Stimulated activated CD8-positive, alpha-beta memory T cell treated with anti-CD3 and anti-CD28 coated beads, Interleukin-12 subunit alpha, Interleukin-12 subunit beta, amount 100 ng/mL, for 4 hours (primary cell): ENCODE measurements around the gene USP10.

Experiments used
- DNase-seq: peaks from one replicate; pipeline ENCODE4 v3.0.0-alpha.2; 2020; ENCODE audit warnings: low read depth

USP10 gene

GRCh38 chr16:84806890-84807258, 107.1 kb downstream of the USP10 start:
- no peak for DNase-seq

GRCh38 chr16:84807776-84808175, 108.0 kb downstream of the USP10 start:
- DNase-seq: no peak

GRCh38 chr16:84808826-84809225, 109.0 kb downstream of the USP10 start:
- DNase-seq: no peak

DNA sequence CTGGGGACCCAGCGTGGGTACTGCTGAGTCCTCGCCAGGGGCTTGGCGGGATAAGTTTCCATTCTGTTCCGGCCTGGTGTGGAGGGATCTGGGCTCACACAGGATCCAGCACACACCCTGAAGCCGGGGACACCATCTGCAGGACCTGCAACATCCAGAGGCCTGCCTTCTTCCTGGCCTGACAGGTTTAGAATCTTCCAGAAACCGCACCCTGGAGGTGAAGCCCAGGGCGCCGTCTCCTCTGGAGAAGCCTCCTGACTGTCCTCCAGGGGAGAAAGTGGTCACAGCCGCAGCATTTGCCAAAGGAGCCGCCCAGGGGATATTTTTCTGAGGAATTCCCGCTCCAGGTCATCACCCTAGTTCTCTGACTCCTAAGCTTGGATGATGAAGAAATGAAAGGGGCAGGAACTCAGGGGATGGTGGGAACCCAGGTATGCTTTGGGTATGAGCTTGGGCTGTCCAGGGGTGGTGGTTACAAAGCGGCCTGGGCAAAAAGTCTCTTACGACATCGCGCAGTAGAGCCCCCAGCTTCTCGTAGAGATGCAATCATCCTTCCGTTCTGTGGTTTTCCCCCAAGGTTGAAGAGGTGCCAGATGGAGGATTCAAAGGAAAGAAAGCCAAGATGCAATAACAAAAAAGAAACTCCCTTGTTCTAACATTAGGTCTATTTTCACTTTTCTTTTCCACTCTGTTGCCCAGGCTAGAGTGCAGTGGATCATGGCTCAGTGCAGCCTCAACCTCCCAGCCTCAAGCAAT, 110.9 kb downstream of the USP10 start:
- DNase-seq: no peak

GRCh38 chr16:84811529-84811928, 111.7 kb downstream of the USP10 start:
- no peak for DNase-seq

- no peak for DNase-seq
These were observed 113.5 kb downstream of the USP10 start for GRCh38 chr16:84813141-84813934.

- DNase-seq: no peak
These were observed 115.7 kb downstream of the USP10 start for GRCh38 chr16:84815462-84815861.

GRCh38 chr16:84816023-84816422, 116.2 kb downstream of the USP10 start:
- no peak for DNase-seq

DNA sequence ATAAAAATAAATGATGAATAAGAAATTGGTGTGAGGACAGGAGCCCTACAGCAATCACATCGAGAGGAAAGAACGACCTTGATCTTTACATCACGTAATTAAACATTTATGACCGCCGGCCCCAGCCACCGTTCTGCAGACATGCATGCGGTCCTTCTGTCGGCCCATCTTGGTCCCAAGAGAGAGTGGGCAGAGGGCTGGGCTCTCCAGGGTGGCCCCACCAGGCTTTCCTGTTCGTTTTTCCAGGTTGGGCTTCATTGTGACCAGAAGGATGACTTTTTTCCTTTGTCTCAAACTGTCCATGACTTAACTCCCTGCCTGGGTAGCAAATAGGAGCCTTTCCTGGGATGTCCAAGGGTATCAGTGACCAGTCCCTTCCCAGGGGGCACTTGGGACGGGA, 116.7 kb downstream of the USP10 start:
- DNase-seq: no peak

GRCh38 chr16:84817206-84817605, 117.4 kb downstream of the USP10 start:
- no peak for DNase-seq

DNA sequence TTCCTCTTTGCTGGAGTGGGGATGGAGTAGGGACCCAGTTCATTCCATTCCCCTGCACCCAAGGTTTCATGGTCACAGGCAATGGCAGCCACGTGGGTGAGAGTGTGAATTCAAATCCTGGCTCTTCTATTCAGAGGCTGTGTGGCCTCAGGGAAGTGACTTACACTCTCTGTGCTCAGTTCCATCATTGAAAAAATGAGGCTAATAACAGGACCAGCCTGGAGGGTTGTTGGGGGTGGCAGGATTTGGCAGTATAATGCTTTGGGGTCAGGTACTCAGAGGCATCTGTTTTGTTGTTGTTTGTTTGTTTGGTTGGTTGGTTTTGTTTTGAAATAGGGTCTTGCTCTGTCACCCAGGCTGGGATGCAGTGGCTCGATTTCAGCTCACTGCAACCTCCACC, 117.8 kb downstream of the USP10 start:
- no peak for DNase-seq

GRCh38 chr16:84818133-84818532, 118.3 kb downstream of the USP10 start:
- no peak for DNase-seq

- DNase-seq: no peak
These were observed 119.3 kb downstream of the USP10 start for GRCh38 chr16:84818989-84819643.

GRCh38 chr16:84819644-84820304, 120.0 kb downstream of the USP10 start, which contains the start of gene CRISPLD2:
Gene CRISPLD2 (plus strand): TSS chr16:84819985. CDS start chr16:84838496, 18,511 bp downstream.
- peak; percentile 65 for DNase-seq

GRCh38 chr16:84820305-84820684, 120.5 kb downstream of the USP10 start:
- no peak for DNase-seq

DNA sequence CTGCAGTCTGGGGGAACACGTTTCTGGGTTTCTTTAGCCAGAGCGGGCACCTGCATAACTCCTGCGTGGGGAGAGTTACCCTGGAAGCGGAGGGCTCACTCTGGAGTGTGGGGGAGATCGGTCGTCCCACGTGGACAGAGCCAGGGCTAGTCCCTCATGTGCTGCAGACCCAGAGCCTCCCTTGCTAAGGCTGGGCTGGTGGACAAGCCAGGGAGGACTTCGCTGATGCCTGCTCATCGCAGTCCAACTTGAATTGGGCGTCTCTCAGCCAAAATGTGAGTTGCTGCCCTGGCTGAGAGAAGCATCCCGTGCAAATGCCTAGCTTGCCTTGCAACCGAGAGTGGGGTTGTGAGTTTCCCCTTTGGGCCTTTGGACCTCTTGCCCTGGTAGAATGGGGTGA, 121.0 kb downstream of the USP10 start:
- DNase-seq: no peak

- no peak for DNase-seq
These were observed 121.4 kb downstream of the USP10 start for GRCh38 chr16:84821179-84821578.

DNA sequence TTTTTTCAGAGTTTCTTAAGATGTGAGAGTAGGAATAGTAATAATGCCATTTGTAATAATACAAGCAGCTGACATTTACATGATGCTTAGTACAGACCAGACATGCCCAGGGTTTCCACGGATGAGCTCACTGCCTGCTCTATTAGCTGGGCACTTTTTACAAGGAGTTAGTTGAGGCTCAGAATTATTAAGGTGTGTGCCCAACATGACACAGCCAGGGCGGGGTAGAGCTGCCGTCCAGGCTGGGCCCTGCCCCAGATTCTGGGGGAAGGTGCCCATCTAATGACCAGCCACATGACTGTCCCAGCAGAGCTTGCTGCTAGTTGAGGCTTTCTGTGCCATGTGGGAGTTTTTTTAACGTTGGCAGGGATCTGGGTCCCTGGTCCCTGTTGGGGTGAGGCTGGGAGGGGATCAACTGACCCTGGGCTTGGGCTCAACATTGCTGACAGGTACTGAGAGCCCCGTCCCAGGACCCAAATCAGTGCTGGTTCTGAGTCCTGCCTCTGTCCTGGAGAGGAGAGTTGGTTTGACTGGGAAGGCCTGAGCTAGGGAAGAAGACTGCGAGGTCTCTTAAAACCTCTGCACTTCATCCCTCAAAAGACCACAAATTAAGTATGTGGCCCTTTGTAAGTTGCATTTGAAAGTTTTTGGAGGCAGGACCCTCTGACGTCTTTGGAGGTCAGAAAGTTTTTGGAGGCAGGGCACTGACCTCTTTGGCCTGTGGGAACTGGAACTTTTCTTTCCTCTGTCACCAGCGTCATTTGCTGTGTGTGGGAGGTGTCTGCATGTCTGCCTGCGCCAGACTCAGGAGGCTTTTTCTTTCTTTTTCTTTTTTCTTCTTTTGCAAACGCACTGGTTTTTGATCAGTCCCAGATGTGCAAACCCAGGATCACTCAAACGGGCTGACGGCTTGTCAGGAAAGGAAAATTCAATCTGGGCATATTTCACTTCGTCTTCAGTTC, 122.2 kb downstream of the USP10 start:
- no peak for DNase-seq

DNA sequence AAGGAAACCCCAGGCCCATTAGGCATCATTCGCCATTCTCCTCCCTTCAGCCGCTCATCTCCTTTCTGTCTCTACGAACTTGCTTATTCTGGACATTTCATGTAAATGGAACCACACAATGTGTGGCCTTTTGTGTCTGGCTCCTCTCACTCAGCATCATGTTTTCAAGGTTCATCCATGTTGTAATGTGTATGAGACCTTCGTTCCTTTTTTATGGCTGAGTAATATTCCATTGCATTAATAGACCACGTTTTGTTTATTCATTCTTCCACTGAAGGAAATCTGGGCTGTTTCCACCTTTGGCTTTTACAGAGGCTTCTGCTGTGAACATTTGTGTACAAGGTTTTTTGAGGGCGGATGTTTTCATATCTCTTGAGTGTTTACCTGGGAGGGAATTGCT, 123.2 kb downstream of the USP10 start:
- no peak for DNase-seq

- DNase-seq: no peak
These were observed 123.7 kb downstream of the USP10 start for GRCh38 chr16:84823484-84823883.

DNA sequence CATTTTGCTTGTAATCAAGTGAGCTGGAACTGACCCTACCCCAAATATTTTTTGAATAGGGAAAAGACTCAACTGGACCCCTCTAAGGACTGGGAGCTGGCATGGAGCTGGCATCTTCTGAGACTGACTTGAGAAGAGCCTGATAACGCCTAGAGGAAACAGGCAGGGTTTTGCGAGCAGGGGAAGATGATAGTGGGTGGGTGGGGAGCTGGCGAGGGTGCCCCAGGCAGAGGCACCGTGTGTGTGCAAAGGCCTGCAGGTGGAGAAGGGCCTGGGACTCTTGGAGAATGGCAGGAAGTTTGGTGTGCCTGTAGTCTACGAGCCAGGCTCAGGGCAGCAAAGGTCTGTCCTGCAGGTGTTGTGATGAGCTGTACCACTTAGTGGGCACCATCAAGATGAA, 124.1 kb downstream of the USP10 start:
- no peak for DNase-seq
